Coronary artery (tissue), 2 donors: ENCODE measurements around the gene ASIC5.
"Not testable (repeated sequence)": the region's sequence is repeated elsewhere in the genome, so short reads cannot be mapped to it uniquely, and the experiment has no call there.

ENCODE experiments used
- DNase-seq: peaks from one replicate; pipeline ENCODE4 v3.0.0-alpha.2; 2017; ENCODE audit warnings: low spot score
- H3K27ac ChIP-seq, 2 donors: fragments of 200-600 bp; sonication (generic); one replicate each; pipeline ENCODE4 v1.5.1; 2016 to 2019
- H3K4me3 ChIP-seq: fragments of 200-600 bp; sonication (generic); 2 replicates; pipeline ENCODE4 v1.5.1; 2016; ENCODE audit warnings: mild to moderate bottlenecking, moderate library complexity
- CTCF ChIP-seq: fragments of 200-600 bp; sonication (generic); IDR thresholded peaks from one replicate; pipeline ENCODE4 v1.5.1; 2019; ENCODE audit warnings: antibody characterized with exemption

ASIC5 gene

DNA sequence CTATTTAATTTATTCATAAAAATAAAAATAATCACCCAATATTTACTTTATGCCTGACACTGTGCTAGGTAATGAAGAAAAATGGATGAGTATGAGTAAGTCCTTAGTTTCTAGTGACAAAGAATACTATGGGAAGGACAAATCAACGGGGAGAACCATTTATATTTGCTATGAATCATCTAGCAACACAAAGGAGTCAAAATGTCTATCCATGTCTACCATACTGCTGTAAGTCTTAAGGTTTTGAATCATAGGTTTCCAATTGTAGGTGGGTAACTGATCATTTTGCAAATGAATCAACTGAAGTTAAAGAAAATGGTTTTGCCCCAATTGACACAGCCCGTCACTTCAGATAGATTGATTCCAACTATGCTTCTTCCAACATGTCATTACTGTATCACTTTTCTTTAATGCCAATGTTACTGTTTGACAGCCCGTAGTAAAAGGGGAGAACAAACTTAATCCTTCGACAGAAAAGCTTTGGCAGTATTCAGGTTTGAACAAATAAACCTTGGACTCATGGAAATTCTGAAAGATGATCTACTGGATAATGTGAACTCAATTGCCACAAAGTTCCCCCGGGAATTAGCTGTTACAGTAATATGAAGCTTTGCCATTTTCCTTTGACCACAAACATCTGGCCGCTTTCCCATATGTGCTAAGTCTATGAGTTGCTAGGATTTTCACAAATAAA, 40.6 kb upstream of the ASIC5 start:
- Histone ChIP-seq H3K27ac (no peak overlapping the region), H3K4me3 (no peak overlapping the region)
- no peak for DNase-seq
- no peak for TF ChIP-seq CTCF

GRCh38 chr4:155904331-155904730, 38.3 kb upstream of the ASIC5 start:
- Histone ChIP-seq H3K4me3 (no peak overlapping the region), H3K27ac (no peak overlapping the region)
- DNase-seq: no peak
- no peak for TF ChIP-seq CTCF

DNA sequence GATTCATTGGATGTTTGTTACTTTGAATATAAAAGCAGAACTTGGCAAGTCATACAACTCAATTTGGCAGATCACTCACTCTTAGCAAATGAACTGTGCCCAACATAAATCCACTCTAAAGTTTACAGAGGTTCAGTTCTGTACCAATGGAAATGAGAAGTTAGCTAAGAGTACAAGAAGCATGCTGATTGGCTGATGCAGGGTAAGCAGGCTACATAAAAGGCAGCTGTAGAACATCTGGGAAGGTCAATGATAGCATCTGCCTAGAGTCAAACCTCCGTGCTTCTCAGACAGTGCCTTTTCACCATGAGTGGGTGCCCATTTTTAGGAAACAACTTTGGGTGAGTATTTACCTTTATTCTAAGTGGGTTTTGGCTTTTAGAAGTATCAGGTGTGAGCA, 37.4 kb upstream of the ASIC5 start, which contains the start of gene TDO2:
Gene TDO2, plus strand, starts transcription at position 244 of the 400 bp plus-strand sequence. Its CDS starts 63 bp downstream, at position 307.
- H3K4me3 ChIP-seq: no peak within 1 kb of the TSS

DNA sequence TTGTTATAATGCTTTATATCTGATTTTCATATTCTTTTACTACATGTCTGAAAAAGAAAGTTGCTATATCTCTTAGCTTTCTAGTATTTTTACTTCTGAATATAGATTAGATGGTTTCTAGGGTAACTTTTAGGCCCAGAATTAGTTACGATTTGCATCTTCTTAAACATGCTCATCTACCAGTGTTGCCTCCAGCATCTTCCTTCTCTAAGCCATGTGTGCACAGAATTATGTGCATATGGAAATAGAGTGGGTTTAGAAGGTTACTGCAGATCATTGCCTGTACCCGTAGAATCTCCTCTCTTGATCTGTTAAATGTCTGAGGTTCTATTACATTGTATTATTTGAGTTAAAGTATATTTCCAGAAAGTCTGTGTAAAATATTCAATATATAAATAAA, 34.9 kb upstream of the ASIC5 start:
- TF ChIP-seq CTCF: no peak
- no peak overlapping the region for H3K27ac ChIP-seq

More for the DNA sequence above, 37.4 kb upstream of the ASIC5 start, which contains the start of gene TDO2:
- DNase-seq: no peak
- TF ChIP-seq CTCF: no peak
- no peak within 1 kb of the TSS for H3K27ac ChIP-seq

DNA sequence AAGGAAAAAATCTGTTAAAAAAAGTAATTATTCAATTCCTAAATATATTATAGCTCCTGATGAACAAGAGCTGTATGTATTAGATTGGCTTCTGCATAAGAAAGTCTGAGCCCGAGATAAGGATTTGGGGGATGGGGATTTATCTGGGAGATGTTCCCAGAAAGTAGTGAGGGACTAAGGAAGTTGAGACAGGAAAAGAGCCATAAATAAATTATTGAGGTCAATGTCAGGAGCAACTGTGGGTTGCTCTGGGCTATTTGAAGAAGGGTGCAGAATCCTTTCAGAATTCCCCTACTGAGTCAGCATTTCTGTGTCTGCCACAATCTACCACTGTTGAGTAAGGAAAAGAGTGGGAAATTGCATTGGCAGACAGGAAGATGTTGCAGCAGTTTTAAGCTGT, 34.3 kb upstream of the ASIC5 start:
- TF ChIP-seq CTCF: no peak
- DNase-seq: no peak
- Histone ChIP-seq H3K4me3 (no peak overlapping the region), H3K27ac (no peak overlapping the region)

More for the DNA sequence above, 34.9 kb upstream of the ASIC5 start:
- no peak overlapping the region for H3K4me3 ChIP-seq
- no peak for DNase-seq

DNA sequence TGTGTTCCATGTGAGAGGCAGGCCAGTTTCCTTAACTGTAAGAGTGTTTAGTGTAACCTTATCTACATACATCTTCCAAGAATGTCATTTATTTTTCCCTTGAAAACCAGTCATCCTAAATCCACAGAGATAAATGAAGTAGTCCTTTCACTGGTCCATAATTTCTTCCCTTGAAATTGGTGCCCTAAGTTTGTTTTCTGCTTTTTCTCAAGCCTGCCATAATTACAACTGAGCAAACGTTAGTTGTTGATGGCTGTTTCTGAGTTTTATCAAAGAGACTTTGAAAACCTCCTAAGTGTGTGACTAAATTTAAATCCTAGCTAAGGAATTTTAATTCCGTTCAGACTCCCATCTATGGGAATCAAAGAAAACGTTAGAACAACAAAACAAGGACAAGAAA, 33.8 kb upstream of the ASIC5 start:
- TF ChIP-seq CTCF: no peak
- no peak overlapping the region for H3K27ac ChIP-seq
- no peak overlapping the region for H3K4me3 ChIP-seq
- DNase-seq: no peak

DNA sequence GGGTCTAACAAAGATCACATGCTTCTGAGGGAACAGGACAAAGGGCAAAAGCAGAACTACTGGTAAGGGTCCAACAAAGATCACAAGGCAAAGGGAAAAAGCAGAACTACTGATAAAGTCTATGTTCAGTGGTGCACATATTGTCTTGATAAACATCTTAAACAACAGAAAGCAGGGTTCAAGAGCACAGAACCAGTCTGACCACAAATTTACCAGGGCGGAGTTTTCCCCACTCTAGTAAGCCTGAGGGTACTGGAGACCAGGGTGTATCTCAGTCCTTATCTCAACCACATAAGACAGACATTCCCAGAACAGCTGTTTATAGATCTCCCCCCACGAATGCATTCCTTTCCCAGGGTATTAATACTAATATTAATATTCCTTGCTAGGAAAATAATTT, 32.3 kb upstream of the ASIC5 start:
- not testable (repeated sequence) for H3K27ac ChIP-seq, H3K4me3 ChIP-seq, DNase-seq
